HCT116 (cell line): Measurements from ENCODE around the gene LRBA. TPM values are rescaled to one million over a fixed set of nuclear protein-coding genes. Genes with fewer than 3 reads are reported as not detected.
"Not testable (repeated sequence)": the region's sequence is repeated elsewhere in the genome, so short reads cannot be mapped to it uniquely, and the experiment has no call there.

Source experiments
- ATAC-seq: fragments of 200-7000 bp; cut with Tn5 transposase; 2 replicates; pipeline ENCODE4 v1.9.1; 2020; ENCODE audit warnings: mild to moderate bottlenecking, moderate library complexity
- BruUV-seq: library from RNA; stranded (reverse); fragments of 400-500 nt; replicated peaks from 2 replicates; lab custom pipeline; 2021; lab: Mats Ljungman, UMichigan
- CTCF ChIA-PET: fragments of 300-600 bp; sonication (Branson Sonifier 250); formaldehyde crosslinking; loops from one replicate; lab custom pipeline; 2021; ENCODE audit warnings: antibody characterized with exemption; lab: Charles Lee
- POLR2A ChIA-PET: fragments of 300-600, 350-600 bp; sonication (Branson Sonifier 250); formaldehyde crosslinking; loops from one replicate; lab custom pipeline; 2021; ENCODE audit warnings: antibody characterized with exemption; lab: Charles Lee
- RAD21 ChIA-PET, 2 experiments: fragments of 300-600 bp; sonication (Branson Sonifier 250); formaldehyde crosslinking; loops; one replicate each; lab custom pipeline; 2023; ENCODE audit warnings: low total read pairs in 2 of 2; ENCODE audit not compliant: uncharacterized antibody in 2 of 2, unreplicated experiment in 2 of 2, low non-redundant PET in 1 of 2; lab: Charles Lee
- DNase-seq: peaks from one replicate; pipeline ENCODE4 v3.0.0-alpha.2; 2010; ENCODE audit warnings: low read depth, low spot score
- H2AFZ ChIP-seq: fragments of 200-600 bp; shearing (Covaris generic), sonication (generic); 2 replicates; pipeline ENCODE4 v1.6.1; 2017; ENCODE audit warnings: low read depth, mixed run types, mixed read lengths, antibody characterized with exemption, low read length; ENCODE audit not compliant: poor library complexity, severe bottlenecking
- H3K27ac ChIP-seq: 2 replicates; pipeline ENCODE4 v1.5.1; 2012; ENCODE audit warnings: low read depth, low read length
- H3K27me3 ChIP-seq: fragments of 200-600 bp; sonication (generic); 2 replicates; pipeline ENCODE4 v1.6.1; 2016; ENCODE audit warnings: mixed run types, low read length, mixed read lengths; ENCODE audit not compliant: insufficient read depth
- H3K36me3 ChIP-seq, 2 experiments: fragments of 200-500 bp in 1 of 2; fragments of 200-600 bp in 1 of 2; sonication (Bioruptor generic) in 1 of 2; sonication (generic) in 1 of 2; 2 replicates each; pipeline versions ENCODE4 v1.5.1 to v1.6.1; 2014 to 2016; ENCODE audit warnings: low read length in 2 of 2, inconsistent platforms in 1 of 2, mixed read lengths in 1 of 2, mixed run types in 1 of 2; ENCODE audit not compliant: insufficient read depth in 2 of 2, control insufficient read depth in 1 of 2
- H3K4me1 ChIP-seq, 2 experiments: fragments of 200-600 bp in 1 of 2; sonication (generic) in 1 of 2; 2 replicates each; pipeline versions ENCODE4 v1.5.1 to v1.6.1; 2012 to 2017; ENCODE audit warnings: low read length in 2 of 2, inconsistent platforms in 1 of 2, mild to moderate bottlenecking in 1 of 2, mixed read lengths in 1 of 2, mixed run types in 1 of 2, moderate library complexity in 1 of 2; ENCODE audit not compliant: insufficient read depth in 2 of 2, control insufficient read depth in 1 of 2
- H3K4me2 ChIP-seq: fragments of 200-600 bp; sonication (generic); 2 replicates; pipeline ENCODE4 v1.6.1; 2017; ENCODE audit warnings: mixed run types, low read length, mixed read lengths
- H3K4me3 ChIP-seq, 2 experiments: fragments of 200-600 bp in 1 of 2; sonication (generic) in 1 of 2; replicated peaks in 1 of 2; 2 replicates each; pipeline ENCODE4 v1.5.1; 2011 to 2016; ENCODE audit warnings: low read length in 2 of 2, control low read depth in 1 of 2, low read depth in 1 of 2, mild to moderate bottlenecking in 1 of 2, mixed read lengths in 1 of 2, mixed run types in 1 of 2
- H3K79me2 ChIP-seq: fragments of 200-600 bp; sonication (generic); 2 replicates; pipeline ENCODE4 v1.6.1; 2017; ENCODE audit warnings: mild to moderate bottlenecking, mixed run types, low read length, moderate library complexity, mixed read lengths; ENCODE audit not compliant: insufficient read depth
- H3K9ac ChIP-seq: fragments of 200-600 bp; sonication (generic); 2 replicates; pipeline ENCODE4 v1.6.1; 2016; ENCODE audit warnings: low read length, mixed read lengths
- H3K9me2 ChIP-seq: fragments of 200-600 bp; sonication (generic), shearing (Covaris generic); 2 replicates; pipeline ENCODE4 v1.6.1; 2017; ENCODE audit warnings: mixed run types, mild to moderate bottlenecking, moderate library complexity; ENCODE audit not compliant: insufficient read depth
- H3K9me3 ChIP-seq, 2 experiments: fragments of 200-500 bp in 1 of 2; fragments of 200-600 bp in 1 of 2; sonication (Bioruptor generic) in 1 of 2; sonication (generic) in 1 of 2; 2 replicates each; pipeline ENCODE4 v1.6.1; 2014 to 2017; ENCODE audit warnings: low read length in 2 of 2, mixed read lengths in 2 of 2, inconsistent platforms in 1 of 2, low read depth in 1 of 2, mild to moderate bottlenecking in 1 of 2, mixed run types in 1 of 2, moderate library complexity in 1 of 2; ENCODE audit not compliant: control insufficient read depth in 1 of 2, insufficient read depth in 1 of 2
- H4K20me1 ChIP-seq: fragments of 200-600 bp; sonication (generic), shearing (Covaris generic); 2 replicates; pipeline ENCODE4 v1.6.1; 2017; ENCODE audit warnings: mixed run types, mild to moderate bottlenecking, moderate library complexity; ENCODE audit not compliant: insufficient read depth
- ATF3 ChIP-seq: IDR thresholded peaks from 2 replicates; pipeline ENCODE4 v1.6.1; 2012
- CEBPB ChIP-seq: IDR thresholded peaks from 2 replicates; pipeline ENCODE4 v1.6.1; 2012; ENCODE audit warnings: low read depth
- CTCF ChIP-seq, 3 experiments: fragments of 200-600 bp in 1 of 3; sonication (generic) in 1 of 3; IDR thresholded peaks in 2 of 3; conservative IDR thresholded peaks in 1 of 3; 2 replicates each; pipeline ENCODE4 v1.5.1; 2012 to 2017; ENCODE audit warnings: low read depth in 2 of 3, low read length in 2 of 3, antibody characterized with exemption in 1 of 3, borderline replicate concordance in 1 of 3, control low read depth in 1 of 3, mild to moderate bottlenecking in 1 of 3, mixed read lengths in 1 of 3, mixed run types in 1 of 3, moderate library complexity in 1 of 3; ENCODE audit not compliant: insufficient read depth in 1 of 3
- JUND ChIP-seq: IDR thresholded peaks from 2 replicates; pipeline ENCODE4 v1.6.1; 2012
- MAX ChIP-seq: IDR thresholded peaks from 2 replicates; pipeline ENCODE4 v1.6.1; 2012
- POLR2A ChIP-seq: IDR thresholded peaks from 2 replicates; pipeline ENCODE4 v1.7.0; 2011; ENCODE audit warnings: borderline replicate concordance; ENCODE audit not compliant: insufficient read depth, insufficient read length; ENCODE audit errors: extremely low read depth
- POLR2AphosphoS5 ChIP-seq: IDR thresholded peaks from 2 replicates; pipeline ENCODE4 v1.6.1; 2011; ENCODE audit warnings: mild to moderate bottlenecking, low read depth, low read length, moderate library complexity
- RAD21 ChIP-seq: IDR thresholded peaks from 2 replicates; pipeline ENCODE4 v1.6.1; 2012; ENCODE audit warnings: low read depth, mild to moderate bottlenecking
- SRF ChIP-seq: IDR thresholded peaks from 2 replicates; pipeline ENCODE4 v1.6.1; 2012; ENCODE audit warnings: low read depth
- TCF7L2 ChIP-seq: IDR thresholded peaks from 2 replicates; pipeline ENCODE4 v1.7.0; 2011; ENCODE audit warnings: borderline replicate concordance, inconsistent platforms; ENCODE audit not compliant: insufficient read depth, insufficient read length; ENCODE audit errors: extremely low read depth
- YY1 ChIP-seq: IDR thresholded peaks from 2 replicates; pipeline ENCODE4 v1.6.1; 2011; ENCODE audit warnings: low read length, low read depth, moderate library complexity, mild to moderate bottlenecking; ENCODE audit not compliant: insufficient replicate concordance; ENCODE audit errors: extremely low read depth
- ZNF274 ChIP-seq: fragments of 200-500 bp; sonication (Bioruptor generic); IDR thresholded peaks from 2 replicates; pipeline ENCODE4 v1.6.1; 2014; ENCODE audit warnings: mild to moderate bottlenecking, low read depth, low read length, inconsistent platforms
- intact Hi-C: fragments of 100-400 bp; cut with micrococcal nuclease; formaldehyde crosslinking; loops from 2 replicates; pipeline ENCODE4 v1.10.0; 2022
- total RNA-seq: library from RNA; stranded (reverse); gene quantifications from one replicate; pipeline ENCODE4 v1.2.1, GENCODE V29; 2021; ENCODE audit not compliant: unreplicated experiment

The LRBA gene
- total RNA-seq, 1 experiment from 2014 or later: 79.8 TPM

- Histone ChIP-seq H3K27ac (no peak overlapping the region), H3K9me3 (no peaks in the 10 kb centered on the region), H4K20me1 (peaks cover 4% of the 10 kb centered on the region; the same call in 1 of the 2 replicates), H3K4me3 (no peak overlapping the region), H3K4me2 (no peak overlapping the region), H3K9ac (no peak overlapping the region), H3K9me2 (no peaks in the 10 kb centered on the region), H2AFZ (no peak overlapping the region), H3K79me2 (peaks cover 76% of the 10 kb centered on the region), H3K4me1 (no peaks in the 10 kb centered on the region), H3K36me3 (no peaks in the 10 kb centered on the region), H3K27me3 (no peaks in the 10 kb centered on the region)
- ChIA-PET CTCF (interaction anchor here (0.8 kb wide), 1 partner anchor 10 kb away, joined by 3 read pairs; no protein-coding TSS in a partner anchor), POLR2A (no interaction called here), RAD21 (no interaction called here)
- no peak for DNase-seq
- intact Hi-C loops: loop anchor here (5.0 kb wide), 1 partner anchor 667 kb away; no protein-coding TSS in a partner anchor
- no peak for ATAC-seq
- TF ChIP-seq SRF: no peak
- TF ChIP-seq CTCF (IDR thresholded peaks at IDR 0.05 in 2 of 3, conservative IDR thresholded peaks at IDR 0.05 in 1 of 3; ENCODE audit: borderline replicate concordance in 1 of 3, insufficient read depth in 1 of 3, low read depth in 2 of 3, low read length in 2 of 3): no peak
- no peak for TF ChIP-seq YY1
- no peak for TF ChIP-seq TCF7L2
- no peak for TF ChIP-seq POLR2AphosphoS5
- TF ChIP-seq CEBPB: no peak
- TF ChIP-seq ATF3: no peak
- TF ChIP-seq POLR2A: no peak
- TF ChIP-seq ZNF274: no peak
- TF ChIP-seq MAX: no peak
- TF ChIP-seq RAD21: no peak
- no peak for TF ChIP-seq JUND
- no TSS peak for BruUV-seq
These were observed 50.3 kb downstream of the LRBA start for GRCh38 chr4:150964754-150965153.

- ATAC-seq, H3K27ac ChIP-seq, H3K36me3 ChIP-seq, H3K4me3 ChIP-seq, H4K20me1 ChIP-seq, CTCF ChIA-PET, POLR2A ChIA-PET, BruUV-seq, H3K9me3 ChIP-seq, H3K4me1 ChIP-seq, H3K9ac ChIP-seq, H3K4me2 ChIP-seq, H3K9me2 ChIP-seq, DNase-seq, H2AFZ ChIP-seq, RAD21 ChIA-PET, H3K27me3 ChIP-seq: not testable (repeated sequence)
- peaks cover 74% of the 10 kb centered on the region for H3K79me2 ChIP-seq
- intact Hi-C loops: loop anchor here (5.0 kb wide), 1 partner anchor 666 kb away; no protein-coding TSS in a partner anchor
These were observed 51.3 kb downstream of the LRBA start for GRCh38 chr4:150963602-150964345.
